Upper lobe of left lung (tissue), 6 donors: ENCODE data around the gene TECPR1. TPM values are rescaled to one million over a fixed set of nuclear protein-coding genes. Genes with fewer than 3 reads are reported as not detected.

Experiments used
- ATAC-seq, 2 donors: fragments of 200-7000 bp; cut with Tn5 transposase; one replicate each; pipeline ENCODE4 v1.9.1; 2022; ENCODE audit warnings: mild to moderate bottlenecking in 2 of 2, moderate library complexity in 2 of 2; ENCODE audit not compliant: low FRiP score in 2 of 2
- DNase-seq, 2 donors: peaks; one replicate each; pipeline ENCODE4 v3.0.0-alpha.2; 2019 to 2020
- H3K27ac ChIP-seq, 4 donors: fragments of 200-600 bp; sonication (generic); one replicate each; pipeline ENCODE4 v1.5.1; 2016 to 2019
- H3K27me3 ChIP-seq, 4 donors: fragments of 200-600 bp; sonication (generic); one replicate each; pipeline ENCODE4 v1.5.1; 2017 to 2019
- H3K36me3 ChIP-seq, 4 donors: fragments of 200-600 bp; sonication (generic); one replicate each; pipeline ENCODE4 v1.5.1; 2016 to 2019
- H3K4me1 ChIP-seq, 4 donors: fragments of 200-600 bp; sonication (generic); one replicate each; pipeline ENCODE4 v1.5.1; 2018 to 2019
- H3K4me3 ChIP-seq, 4 donors: fragments of 200-600 bp; sonication (generic); one replicate each; pipeline ENCODE4 v1.5.1; 2017 to 2019; ENCODE audit warnings: mild to moderate bottlenecking in 2 of 4, moderate library complexity in 1 of 4
- H3K9me3 ChIP-seq, 4 donors: fragments of 200-600 bp; sonication (generic); one replicate each; pipeline ENCODE4 v1.5.1; 2018 to 2019
- CTCF ChIP-seq, 6 experiments: fragments of 450-650 bp in 4 of 6; fragments of 200-600 bp in 2 of 6; sonication (generic) in 2 of 6; IDR thresholded peaks; one replicate each; pipeline ENCODE4 v1.5.1; 2016 to 2019; ENCODE audit warnings: antibody characterized with exemption in 6 of 6
- EP300 ChIP-seq, 4 donors: sonication (generic); formaldehyde crosslinking; IDR thresholded peaks; one replicate each; pipeline ENCODE4 v1.5.1; 2017; ENCODE audit warnings: antibody characterized with exemption in 4 of 4, control low read depth in 2 of 4
- POLR2A ChIP-seq, 4 donors: fragments of 450-650 bp; IDR thresholded peaks; one replicate each; pipeline ENCODE4 v1.5.1; 2016 to 2017; ENCODE audit warnings: antibody characterized with exemption in 4 of 4, mild to moderate bottlenecking in 2 of 4
- POLR2AphosphoS5 ChIP-seq, 2 donors: sonication (generic); formaldehyde crosslinking; IDR thresholded peaks; one replicate each; pipeline ENCODE4 v1.5.1; 2017; ENCODE audit warnings: antibody characterized with exemption in 2 of 2
- WGBS, 2 donors: methylation state at CpG; one replicate each; pipeline ENCODE4 v1.1.5; 2017 to 2018; 5-methylcytosine and 5-hydroxymethylcytosine counted together
- total RNA-seq, 6 donors: library from RNA; depleted of rRNA in 4 of 6; stranded (reverse); fragments of >200 nt in 4 of 6; gene quantifications; one replicate each; pipeline versions ENCODE4 v1.1.0 to v1.2.1, GENCODE V29; 2016 to 2021
- donor health status: DM: no; HTN: no; CAD: no; lungs with moderate emphysema.
- donor health status: DM: no; HTN: yes; CAD: no; lungs with severe emphysema.

The TECPR1 gene
- total RNA-seq, 6 donors from 2014 or later: 16.6 to 101 (median 55.0) TPM

- 81% methylated on average over 16 of the region's 16 CpGs for WGBS, 2 donors
- ATAC-seq (peak in 1 of 2 donors; percentile 42), DNase-seq (no peak)
- Histone ChIP-seq H3K27ac (no peak overlapping the region), H3K9me3 (peaks cover 0 to 5% (median 0%) of the 10 kb centered on the region in 4 donors), H3K4me1 (peaks cover 0 to 7% (median 0%) of the 10 kb centered on the region in 4 donors), H3K36me3 (peaks cover 9 to 49% (median 39%) of the 10 kb centered on the region in 4 donors), H3K27me3 (no peaks in the 10 kb centered on the region), H3K4me3 (no peak overlapping the region)
- TF ChIP-seq POLR2A (IDR thresholded peaks at IDR 0.05): no peak
- TF ChIP-seq CTCF (IDR thresholded peaks at IDR 0.05): no peak
- TF ChIP-seq EP300 (IDR thresholded peaks at IDR 0.05): no peak
- no peak for TF ChIP-seq POLR2AphosphoS5 (IDR thresholded peaks at IDR 0.05)
Measured at GRCh38 chr7:98196706-98197605, 55.1 kb downstream of the TECPR1 start.

DNA sequence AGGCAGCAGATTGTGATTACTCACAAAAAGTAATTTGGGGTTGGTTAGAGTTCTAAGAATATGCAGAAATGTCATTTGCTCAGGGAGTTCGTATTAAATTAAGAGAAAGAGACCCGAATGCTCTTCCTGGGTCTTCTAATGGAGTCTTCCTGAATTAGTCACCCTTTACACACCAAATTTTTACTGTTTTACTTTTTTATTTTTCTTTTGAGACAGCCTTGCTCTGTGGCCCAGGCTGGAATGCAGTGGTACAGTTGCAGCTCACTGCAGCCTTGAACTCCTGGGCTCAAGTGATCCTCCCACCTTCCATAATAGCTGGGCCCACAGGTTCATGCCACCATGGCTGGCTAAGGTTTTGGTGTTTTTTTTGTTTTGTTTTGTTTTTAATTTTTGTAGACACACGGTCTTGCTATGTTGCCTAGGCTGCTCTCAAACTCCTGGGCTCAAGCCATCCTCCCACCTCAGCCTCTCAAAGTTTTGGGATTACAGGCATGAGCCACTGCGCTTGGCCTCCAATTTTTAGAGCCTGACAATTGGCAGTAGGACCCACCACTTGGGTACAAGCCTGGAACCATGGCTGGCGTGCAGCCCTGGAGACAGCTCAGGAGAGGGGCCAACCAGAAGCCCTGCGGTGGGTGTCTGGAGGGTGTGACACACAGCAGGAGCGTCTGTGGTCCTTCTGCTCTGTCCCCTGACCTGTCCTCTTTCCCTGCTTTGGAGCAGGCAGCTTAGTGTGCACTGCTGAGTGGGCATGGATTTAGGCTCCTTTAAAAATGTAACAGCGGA, 57.2 kb downstream of the TECPR1 start:
- ATAC-seq (no peak), DNase-seq (no peak)
- H3K27me3 ChIP-seq: no peaks in the 10 kb centered on the region
- H3K4me1 ChIP-seq: peaks cover 0 to 7% (median 0%) of the 10 kb centered on the region in 4 donors
- H3K9me3 ChIP-seq: peaks cover 0 to 5% (median 0%) of the 10 kb centered on the region in 4 donors
- 94 to 98% methylated on average over 7 to 8 of the region's 8 CpGs for WGBS, 2 donors
- TF ChIP-seq CTCF (IDR thresholded peaks at IDR 0.05): no peak
- no peak for TF ChIP-seq EP300 (IDR thresholded peaks at IDR 0.05)
- TF ChIP-seq POLR2AphosphoS5 (IDR thresholded peaks at IDR 0.05): no peak
- no peak for TF ChIP-seq POLR2A (IDR thresholded peaks at IDR 0.05)
- H3K27ac ChIP-seq: no peak overlapping the region
- H3K4me3 ChIP-seq: no peak overlapping the region
- H3K36me3 ChIP-seq: peaks cover 14 to 60% (median 49%) of the 10 kb centered on the region in 4 donors

- H3K36me3 ChIP-seq: peaks cover 14 to 65% (median 51%) of the 10 kb centered on the region in 4 donors
- peaks cover 0 to 5% (median 0%) of the 10 kb centered on the region in 4 donors for H3K9me3 ChIP-seq
- no peak for ATAC-seq
- H3K27me3 ChIP-seq: no peaks in the 10 kb centered on the region
- H3K4me1 ChIP-seq: peaks cover 0 to 7% (median 0%) of the 10 kb centered on the region in 4 donors
- H3K27ac ChIP-seq: no peak overlapping the region
- peak in 1 of 2 donors; percentile 61 for DNase-seq
- no peak overlapping the region for H3K4me3 ChIP-seq
- TF ChIP-seq POLR2AphosphoS5 (IDR thresholded peaks at IDR 0.05) (no peak), POLR2A (IDR thresholded peaks at IDR 0.05) (no peak), EP300 (IDR thresholded peaks at IDR 0.05) (no peak), CTCF (IDR thresholded peaks at IDR 0.05) (no peak)
- WGBS, 2 donors: 96 to 97% methylated on average over 28 of the region's 28 CpGs
Measured at GRCh38 chr7:98194186-98194585, 57.8 kb downstream of the TECPR1 start.

DNA sequence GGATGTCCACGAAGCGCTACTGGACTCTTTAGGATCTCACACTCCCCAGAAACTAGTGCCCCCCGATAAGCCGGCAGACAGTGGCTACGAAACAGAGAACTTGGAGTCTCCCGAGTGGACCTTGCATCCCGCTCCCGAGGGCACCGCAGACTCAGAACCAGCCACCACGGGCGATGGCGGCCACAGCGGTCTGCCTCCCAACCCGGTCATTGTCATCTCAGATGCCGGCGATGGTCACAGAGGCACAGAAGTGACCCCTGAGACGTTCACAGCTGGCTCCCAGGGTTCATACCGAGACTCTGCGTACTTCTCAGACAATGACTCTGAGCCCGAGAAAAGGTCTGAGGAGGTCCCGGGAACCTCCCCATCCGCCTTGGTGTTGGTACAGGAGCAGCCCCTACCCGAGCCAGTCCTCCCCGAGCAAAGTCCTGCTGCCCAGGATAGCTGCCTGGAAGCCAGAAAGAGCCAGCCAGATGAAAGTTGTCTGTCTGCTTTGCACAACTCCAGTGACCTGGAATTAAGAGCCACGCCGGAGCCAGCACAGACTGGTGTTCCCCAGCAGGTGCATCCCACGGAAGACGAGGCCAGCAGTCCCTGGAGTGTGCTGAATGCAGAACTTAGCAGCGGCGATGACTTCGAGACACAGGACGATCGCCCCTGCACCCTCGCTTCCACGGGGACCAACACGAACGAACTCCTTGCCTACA, 58.4 kb downstream of the TECPR1 start:
- ATAC-seq: no peak

More for the DNA sequence above, 58.4 kb downstream of the TECPR1 start:
- TF ChIP-seq CTCF (IDR thresholded peaks at IDR 0.05) (no peak), POLR2AphosphoS5 (IDR thresholded peaks at IDR 0.05) (no peak), POLR2A (IDR thresholded peaks at IDR 0.05) (no peak), EP300 (IDR thresholded peaks at IDR 0.05) (no peak)
- Histone ChIP-seq H3K27ac (no peak overlapping the region), H3K36me3 (peaks cover 14 to 69% (median 53%) of the 10 kb centered on the region in 4 donors), H3K4me3 (no peak overlapping the region), H3K4me1 (peaks cover 0 to 7% (median 0%) of the 10 kb centered on the region in 4 donors), H3K9me3 (peaks cover 0 to 3% (median 0%) of the 10 kb centered on the region in 4 donors), H3K27me3 (no peaks in the 10 kb centered on the region)
- DNase-seq: peak in 1 of 2 donors; percentile 54
- 95 to 97% methylated on average over 21 to 37 of the region's 37 CpGs for WGBS, 2 donors
